IPS-NIHi11 (cell line): ENCODE results near the gene ATP11A.
"Not testable (repeated sequence)": the region's sequence is repeated elsewhere in the genome, so short reads cannot be mapped to it uniquely, and the experiment has no call there.

Source experiments
- DNase-seq: peaks from one replicate; pipeline ENCODE4 v3.0.0; 2012; ENCODE audit warnings: mixed read lengths, low spot score

The ATP11A gene

GRCh38 chr13:112841303-112842015 lies 151.6 kb downstream of the ATP11A start:
- not testable (repeated sequence) for DNase-seq

- DNase-seq = peak; percentile 53
Measured at GRCh38 chr13:112842343-112842856, 152.6 kb downstream of the ATP11A start.

- DNase-seq = no peak
Measured at GRCh38 chr13:112842931-112843391, 153.1 kb downstream of the ATP11A start.

- DNase-seq = no peak
Measured at GRCh38 chr13:112843392-112844111, 153.7 kb downstream of the ATP11A start.

- no peak for DNase-seq
Measured at GRCh38 chr13:112844411-112844810, 154.6 kb downstream of the ATP11A start.

- no peak for DNase-seq
Measured at GRCh38 chr13:112844879-112845278, 155.0 kb downstream of the ATP11A start.

GRCh38 chr13:112845511-112846144 lies 155.8 kb downstream of the ATP11A start:
- no peak for DNase-seq

- DNase-seq = no peak
Measured at GRCh38 chr13:112846411-112847115, 156.7 kb downstream of the ATP11A start.

GRCh38 chr13:112849500-112849899 lies 159.7 kb downstream of the ATP11A start:
- DNase-seq = peak; percentile 54

GRCh38 chr13:112850273-112850672 lies 160.4 kb downstream of the ATP11A start:
- DNase-seq = no peak

GRCh38 chr13:112851107-112852038 lies 161.5 kb downstream of the ATP11A start:
- DNase-seq = no peak

- no peak for DNase-seq
Measured at GRCh38 chr13:112852392-112852791, 162.6 kb downstream of the ATP11A start.

- DNase-seq = no peak
Measured at GRCh38 chr13:112852808-112853207, 163.0 kb downstream of the ATP11A start.

GRCh38 chr13:112854321-112854720 lies 164.5 kb downstream of the ATP11A start:
- no peak for DNase-seq

GRCh38 chr13:112855859-112856258 lies 166.0 kb downstream of the ATP11A start:
- DNase-seq = no peak

- no peak for DNase-seq
Measured at GRCh38 chr13:112857914-112858490, 168.2 kb downstream of the ATP11A start.

- DNase-seq = no peak
Measured at GRCh38 chr13:112859128-112859816, 169.4 kb downstream of the ATP11A start.

GRCh38 chr13:112859817-112860190 lies 170.0 kb downstream of the ATP11A start:
- no peak for DNase-seq

GRCh38 chr13:112861876-112862615 lies 172.2 kb downstream of the ATP11A start:
- no peak for DNase-seq
